ENCODE data around the gene ONECUT3. TPM values are rescaled to one million over a fixed set of nuclear protein-coding genes. Genes with fewer than 3 reads are reported as not detected.

ONECUT3 gene
- total RNA-seq, 1 donor from 2014 or later: 41.9 TPM

DNA sequence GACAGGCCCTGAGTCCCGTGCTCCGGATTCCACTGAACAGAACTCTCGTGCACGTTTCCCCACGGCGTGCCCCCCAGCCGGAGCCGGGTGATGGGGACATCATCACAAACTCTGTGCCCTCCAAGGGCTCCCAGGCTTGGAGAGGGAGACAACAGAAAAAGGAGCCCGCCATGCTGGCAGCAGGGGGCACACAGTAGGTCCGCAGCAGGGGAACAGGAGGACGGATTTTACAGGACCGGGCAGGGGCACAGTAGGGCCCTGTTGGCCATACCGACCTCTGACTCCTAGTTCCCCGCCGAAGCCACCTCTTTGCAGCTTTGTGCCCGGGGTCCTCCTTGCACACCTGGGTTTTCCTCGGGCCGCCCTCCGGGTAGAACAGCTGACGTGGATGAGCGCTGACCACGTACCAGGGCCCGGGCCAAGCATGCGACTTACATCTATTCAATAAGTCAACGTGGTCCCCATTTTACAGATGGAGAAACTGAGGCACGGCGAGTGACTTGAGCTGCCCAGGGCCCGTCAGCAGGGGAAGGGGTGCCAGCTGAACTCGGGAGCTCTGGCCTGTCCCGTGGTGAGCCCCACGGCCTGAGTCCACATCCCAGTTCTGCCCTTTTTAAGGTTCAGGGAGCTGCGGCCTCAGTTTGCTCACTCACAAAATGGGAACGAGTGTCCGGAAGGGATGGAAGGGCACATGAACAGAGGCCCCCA is 10.2 kb upstream of the ONECUT3 start:
- TF ChIP-seq, protein P1, sequence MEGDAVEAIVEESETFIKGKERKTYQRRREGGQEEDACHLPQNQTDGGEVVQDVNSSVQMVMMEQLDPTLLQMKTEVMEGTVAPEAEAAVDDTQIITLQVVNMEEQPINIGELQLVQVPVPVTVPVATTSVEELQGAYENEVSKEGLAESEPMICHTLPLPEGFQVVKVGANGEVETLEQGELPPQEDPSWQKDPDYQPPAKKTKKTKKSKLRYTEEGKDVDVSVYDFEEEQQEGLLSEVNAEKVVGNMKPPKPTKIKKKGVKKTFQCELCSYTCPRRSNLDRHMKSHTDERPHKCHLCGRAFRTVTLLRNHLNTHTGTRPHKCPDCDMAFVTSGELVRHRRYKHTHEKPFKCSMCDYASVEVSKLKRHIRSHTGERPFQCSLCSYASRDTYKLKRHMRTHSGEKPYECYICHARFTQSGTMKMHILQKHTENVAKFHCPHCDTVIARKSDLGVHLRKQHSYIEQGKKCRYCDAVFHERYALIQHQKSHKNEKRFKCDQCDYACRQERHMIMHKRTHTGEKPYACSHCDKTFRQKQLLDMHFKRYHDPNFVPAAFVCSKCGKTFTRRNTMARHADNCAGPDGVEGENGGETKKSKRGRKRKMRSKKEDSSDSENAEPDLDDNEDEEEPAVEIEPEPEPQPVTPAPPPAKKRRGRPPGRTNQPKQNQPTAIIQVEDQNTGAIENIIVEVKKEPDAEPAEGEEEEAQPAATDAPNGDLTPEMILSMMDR (IDR thresholded peaks at IDR 0.05; ENCODE audit: unreplicated experiment): no peak
- Mint-ChIP-seq H3K4me3 (ENCODE audit: low read depth) (no peak overlapping the region), H3K27ac (no peak overlapping the region), H3K4me1 (ENCODE audit: low read depth) (peaks cover 7% of the 10 kb centered on the region), H3K36me3 (ENCODE audit: insufficient read depth) (no peaks in the 10 kb centered on the region), H3K9me3 (ENCODE audit: low read depth) (peaks cover 3% of the 10 kb centered on the region), H3K27me3 (peaks cover 13% of the 10 kb centered on the region)
- no peak for DNase-seq (ENCODE audit: low spot score, unreplicated experiment)

- H3K27me3 Mint-ChIP-seq: peaks cover 13% of the 10 kb centered on the region
- no peak overlapping the region for H3K27ac Mint-ChIP-seq
- H3K4me3 Mint-ChIP-seq (ENCODE audit: low read depth): no peak overlapping the region
These were observed 9.1 kb upstream of the ONECUT3 start for GRCh38 chr19:1744133-1744665.

GRCh38 chr19:1744822-1745563 is 8.3 kb upstream of the ONECUT3 start:
- TF ChIP-seq, protein P1 (IDR thresholded peaks at IDR 0.05; ENCODE audit: unreplicated experiment): no peak
- H3K4me3 Mint-ChIP-seq (ENCODE audit: low read depth): no peak overlapping the region
- H3K36me3 Mint-ChIP-seq (ENCODE audit: insufficient read depth): no peaks in the 10 kb centered on the region
- DNase-seq (ENCODE audit: low spot score, unreplicated experiment): no peak
- peaks cover 7% of the 10 kb centered on the region for H3K4me1 Mint-ChIP-seq (ENCODE audit: low read depth)
- peaks cover 3% of the 10 kb centered on the region for H3K9me3 Mint-ChIP-seq (ENCODE audit: low read depth)
- peaks cover 14% of the 10 kb centered on the region for H3K27me3 Mint-ChIP-seq
- no peak overlapping the region for H3K27ac Mint-ChIP-seq

More at GRCh38 chr19:1744133-1744665, 9.1 kb upstream of the ONECUT3 start:
- TF ChIP-seq, protein P1 (IDR thresholded peaks at IDR 0.05; ENCODE audit: unreplicated experiment): no peak
- peaks cover 3% of the 10 kb centered on the region for H3K9me3 Mint-ChIP-seq (ENCODE audit: low read depth)
- peaks cover 7% of the 10 kb centered on the region for H3K4me1 Mint-ChIP-seq (ENCODE audit: low read depth)
- H3K36me3 Mint-ChIP-seq (ENCODE audit: insufficient read depth): no peaks in the 10 kb centered on the region
- no peak for DNase-seq (ENCODE audit: low spot score, unreplicated experiment)

DNA sequence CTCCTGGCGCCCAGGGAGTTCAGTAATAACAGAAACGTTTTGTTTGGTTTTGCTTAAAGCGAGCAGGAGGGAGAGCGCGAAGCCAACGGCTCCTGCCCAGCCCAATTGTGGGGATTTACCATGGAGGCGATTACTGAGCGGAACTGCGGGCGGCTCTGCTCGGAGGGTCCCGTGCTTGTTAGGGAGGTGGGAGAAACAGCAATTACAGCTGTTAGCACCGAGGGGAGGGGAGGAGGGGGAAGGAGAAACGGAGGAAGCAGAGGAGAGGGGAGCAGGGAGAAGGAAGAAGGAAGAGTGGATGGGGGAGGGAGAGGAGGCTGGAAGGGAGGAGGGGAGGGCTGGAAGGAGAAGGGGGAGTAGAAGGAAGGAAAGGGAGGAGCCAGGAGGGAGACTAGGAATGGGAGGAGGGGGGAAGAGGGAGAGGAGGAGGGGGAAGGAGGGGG is 7.7 kb upstream of the ONECUT3 start:
- Mint-ChIP-seq H3K9me3 (ENCODE audit: low read depth) (no peaks in the 10 kb centered on the region), H3K36me3 (ENCODE audit: insufficient read depth) (no peaks in the 10 kb centered on the region), H3K4me1 (ENCODE audit: low read depth) (peaks cover 10% of the 10 kb centered on the region), H3K27me3 (peaks cover 14% of the 10 kb centered on the region), H3K4me3 (ENCODE audit: low read depth) (peak overlapping the region; percentile 37), H3K27ac (no peak overlapping the region)
- TF ChIP-seq, protein P1 (IDR thresholded peaks at IDR 0.05; ENCODE audit: unreplicated experiment): no peak
- no peak for DNase-seq (ENCODE audit: low spot score, unreplicated experiment)
